ENCODE data around the gene LIME1. TPM values are rescaled to one million over a fixed set of nuclear protein-coding genes. Genes with fewer than 3 reads are reported as not detected.

LIME1 gene
- total RNA-seq, 1 donor from 2014 or later, result 4.9 TPM

DNA sequence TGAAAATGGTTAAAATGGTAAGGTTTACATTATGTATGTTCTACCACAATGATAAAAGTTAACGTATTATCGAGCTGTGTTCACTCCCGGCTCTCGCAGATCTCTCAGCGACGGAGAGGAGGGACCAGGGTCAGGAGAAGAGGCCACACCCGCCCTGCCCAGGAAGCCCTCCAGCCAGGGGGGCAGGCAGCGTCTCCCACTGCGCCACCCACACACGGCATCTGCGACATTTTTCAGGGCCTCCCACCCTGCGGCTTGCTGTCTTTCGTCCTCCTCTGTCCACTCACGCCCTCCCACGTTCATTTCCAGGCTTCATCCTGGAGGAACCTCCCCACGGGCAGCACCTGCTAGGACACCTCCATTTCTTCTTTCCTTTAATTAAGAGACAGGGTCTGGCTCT, 51.3 kb downstream of the LIME1 start:
- no peak for FAIRE-seq

More for the DNA sequence above, 51.3 kb downstream of the LIME1 start:
- no peak for DNase-seq (ENCODE audit: low spot score in 2 of 2)

Small RNA genes within 50 kb of the gene (small RNA-seq; reads per million reads assigned to genes)
- gene LIME1 (not detected), gene TNFRSF6B (not detected)

Other genes starting within 250 kb of the LIME1 start
- 179 TPM for gene EEF1A2, start 237.6 kb upstream of the LIME1 start, total RNA-seq
- gene PPDPF, start 215.9 kb upstream of the LIME1 start, total RNA-seq, result 17.1 TPM
- gene PTK6, start 199.3 kb upstream of the LIME1 start, total RNA-seq, result not detected
- not detected for gene SRMS, start 188.9 kb upstream of the LIME1 start, total RNA-seq
- 6.1 TPM for gene FNDC11, start 182.5 kb upstream of the LIME1 start, total RNA-seq
- gene HELZ2, start 162.4 kb upstream of the LIME1 start, total RNA-seq, result 3.7 TPM
- gene GMEB2, start 109.6 kb upstream of the LIME1 start, total RNA-seq, result 6.1 TPM
- 104 TPM for gene STMN3, start 83.2 kb upstream of the LIME1 start, total RNA-seq
- 8.2 TPM for gene RTEL1, start 78.4 kb upstream of the LIME1 start, total RNA-seq
- not detected for gene TNFRSF6B, start 40.0 kb upstream of the LIME1 start, total RNA-seq
- 18.3 TPM for gene ARFRP1, start 28.7 kb upstream of the LIME1 start, total RNA-seq
- 6.5 TPM for gene ZGPAT, start 28.6 kb upstream of the LIME1 start, total RNA-seq
- gene SLC2A4RG, start 3.1 kb downstream of the LIME1 start, total RNA-seq, result 1.2 TPM
- gene ZBTB46, start 94.6 kb downstream of the LIME1 start, total RNA-seq, result 22.4 TPM
- gene ABHD16B, start 124.8 kb downstream of the LIME1 start, total RNA-seq, result not detected
- 22.4 TPM for gene TPD52L2, start 128.6 kb downstream of the LIME1 start, total RNA-seq
- 102 TPM for gene DNAJC5, start 158.5 kb downstream of the LIME1 start, total RNA-seq
- gene UCKL1, start 219.8 kb downstream of the LIME1 start, total RNA-seq, result 14.3 TPM
- gene ZNF512B, start 233.3 kb downstream of the LIME1 start, total RNA-seq, result 15.9 TPM
- gene SAMD10, start 243.0 kb downstream of the LIME1 start, total RNA-seq, result 5.7 TPM
- gene PRPF6, start 244.5 kb downstream of the LIME1 start, total RNA-seq, result 81.9 TPM

Measured in frontal cortex (tissue), 4 donors.